Glomerular visceral epithelial cell (primary cell): ENCODE results near the gene KRT7.

ENCODE experiments used
- DNase-seq: peaks from one replicate; pipeline ENCODE4 v3.0.0-alpha.2; 2016; ENCODE audit errors: extremely low spot score

The KRT7 gene

DNA sequence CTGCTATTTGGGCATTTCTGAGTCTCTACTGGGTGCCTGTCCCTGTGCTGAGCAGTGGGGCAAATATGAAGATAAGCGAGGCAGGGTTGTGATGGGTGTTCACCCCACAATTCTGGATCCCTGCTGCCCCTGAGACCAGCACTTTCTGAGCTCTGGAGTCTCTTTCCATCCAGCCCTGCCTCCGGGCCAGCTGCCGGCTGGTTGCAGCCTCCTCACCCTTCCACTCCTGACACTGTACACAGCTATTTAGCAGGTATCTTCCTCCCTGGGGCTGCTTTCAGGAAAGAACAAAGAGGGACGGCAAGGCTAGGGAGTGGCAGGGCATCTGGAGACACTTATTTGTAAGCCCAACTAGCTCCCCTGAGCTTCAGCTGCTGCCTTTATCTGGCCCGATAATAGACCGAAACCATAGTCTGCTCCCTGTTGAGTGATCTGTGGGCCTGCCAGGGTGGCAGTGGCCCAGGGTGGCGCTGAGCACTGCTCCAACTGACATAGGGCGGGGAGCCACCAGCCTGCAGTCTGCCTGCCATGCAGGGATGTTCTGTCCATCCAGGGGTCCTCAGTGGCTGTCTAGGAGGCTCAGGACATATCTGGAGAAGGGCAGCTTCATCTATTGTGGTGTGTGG is 33.6 kb upstream of the KRT7 start:
- no peak for DNase-seq

DNA sequence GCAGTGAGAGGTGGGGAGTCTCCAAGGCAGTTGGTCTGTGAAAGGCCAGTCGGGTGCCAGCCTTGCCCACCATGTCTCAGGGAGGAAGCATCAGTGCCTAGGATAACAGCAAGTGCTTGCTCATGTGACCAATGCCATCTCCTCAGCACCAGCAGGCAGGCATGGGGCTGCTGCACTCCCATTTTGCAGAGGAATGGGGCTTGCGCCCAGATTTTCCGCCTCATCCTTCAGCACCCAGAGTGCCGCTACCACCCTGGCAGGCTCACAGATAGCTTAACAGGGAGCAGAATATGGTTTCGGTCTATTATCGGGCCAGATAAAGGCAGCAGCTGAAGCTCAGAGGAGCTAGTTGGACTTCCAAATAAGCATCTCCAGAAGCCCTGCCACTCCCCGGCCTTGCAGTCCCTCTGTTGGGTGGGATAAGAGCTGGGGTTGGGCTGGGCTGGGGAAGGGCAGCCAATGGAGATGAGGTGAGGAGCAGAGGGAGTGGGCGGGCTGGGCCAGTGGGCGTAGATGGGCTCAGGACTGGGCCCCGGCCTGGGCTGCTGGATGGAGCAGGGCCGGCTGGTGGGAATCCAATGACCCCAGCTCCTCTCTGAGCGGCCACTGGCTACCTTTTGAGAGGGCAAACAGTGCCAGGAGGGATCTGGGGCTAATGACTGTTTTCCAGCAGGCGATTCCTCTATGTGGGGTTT is 32.8 kb upstream of the KRT7 start:
- no peak for DNase-seq

DNA sequence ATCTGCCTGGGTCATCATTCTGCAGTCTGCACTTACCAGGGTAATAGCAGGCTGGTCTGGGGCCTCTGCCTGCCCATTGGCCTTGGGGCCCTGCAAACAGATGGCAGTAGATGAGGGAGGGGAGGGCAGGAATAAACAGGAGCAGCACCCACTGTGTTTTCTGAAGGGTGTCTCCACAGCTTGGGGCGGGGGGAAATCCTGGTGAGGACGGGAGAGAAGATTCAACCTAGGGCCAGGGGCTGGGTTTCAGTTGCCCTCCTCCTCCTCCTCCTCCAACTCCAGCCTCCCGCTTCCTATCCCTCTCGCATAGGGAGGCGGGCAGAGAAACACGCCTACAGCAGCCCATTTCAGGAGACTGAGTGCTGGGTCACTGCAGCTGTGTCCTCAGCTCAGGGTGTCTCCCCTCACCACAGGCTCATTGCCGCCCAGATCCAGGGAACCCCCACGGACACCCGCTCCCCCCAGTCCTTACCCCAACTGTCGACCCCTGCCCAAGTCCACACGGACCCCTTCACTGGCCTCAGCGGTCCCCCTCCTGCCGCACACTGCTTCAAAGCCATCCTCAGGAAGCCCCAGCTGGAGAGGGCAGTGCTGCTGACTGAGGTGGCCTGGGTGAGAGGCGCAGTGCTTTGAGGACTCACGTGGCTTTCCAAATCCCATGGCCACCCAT is 32.1 kb upstream of the KRT7 start:
- DNase-seq: no peak

DNA sequence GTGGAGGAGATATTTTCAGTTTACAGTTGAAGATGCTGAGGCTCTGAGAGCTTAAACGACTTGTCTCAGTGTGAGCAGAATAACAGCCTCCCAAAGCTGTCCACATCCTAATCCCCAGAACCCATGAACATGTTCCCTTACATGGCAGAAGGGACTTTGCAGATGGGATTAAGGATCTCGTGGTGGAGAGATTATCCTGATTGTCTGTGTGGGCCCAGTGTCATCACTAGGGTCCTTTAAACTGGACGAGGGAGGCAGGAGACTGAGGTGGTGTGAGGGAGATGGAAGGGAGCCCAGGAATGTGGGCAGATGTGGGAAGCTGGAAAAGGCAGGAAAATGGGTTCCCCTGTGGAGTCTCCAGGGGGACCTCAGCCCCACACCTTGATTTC is 31.6 kb upstream of the KRT7 start:
- no peak for DNase-seq

DNA sequence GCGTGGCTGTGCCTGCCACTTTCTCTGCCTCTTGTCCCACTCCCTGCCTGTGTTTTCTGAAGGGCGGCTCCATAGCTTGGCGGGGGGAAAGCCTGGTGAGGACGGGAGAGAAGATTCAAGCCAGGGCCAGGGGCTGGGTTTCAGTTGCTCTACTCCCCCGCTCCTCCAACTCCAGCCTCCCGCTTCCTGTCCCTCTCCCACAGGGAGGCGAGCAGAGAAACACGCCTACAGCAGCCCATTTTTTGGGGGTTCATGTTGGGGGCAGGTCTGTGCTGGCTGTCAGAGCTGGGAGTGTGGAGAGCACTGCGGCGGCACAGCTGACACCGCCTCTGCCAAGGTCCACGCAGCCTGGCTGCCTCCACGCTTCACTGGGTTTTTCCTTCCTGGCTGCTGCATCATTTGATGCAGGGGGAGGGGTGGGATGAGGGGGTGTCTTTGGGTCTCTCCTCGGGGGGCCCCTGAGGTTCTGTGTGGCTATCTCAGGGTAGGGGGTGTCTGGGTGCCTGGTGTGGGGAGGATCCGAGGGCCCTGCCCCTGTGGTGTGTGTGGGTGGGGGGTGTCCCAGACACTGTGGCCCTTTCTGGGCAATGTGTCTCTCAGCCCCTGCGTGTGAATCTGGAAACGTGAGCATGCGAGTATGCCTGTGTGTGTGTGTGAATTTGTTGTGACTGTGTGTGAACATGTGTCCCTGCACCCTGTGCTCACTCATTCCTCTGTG is 30.5 kb upstream of the KRT7 start:
- peak; percentile 88 for DNase-seq

DNA sequence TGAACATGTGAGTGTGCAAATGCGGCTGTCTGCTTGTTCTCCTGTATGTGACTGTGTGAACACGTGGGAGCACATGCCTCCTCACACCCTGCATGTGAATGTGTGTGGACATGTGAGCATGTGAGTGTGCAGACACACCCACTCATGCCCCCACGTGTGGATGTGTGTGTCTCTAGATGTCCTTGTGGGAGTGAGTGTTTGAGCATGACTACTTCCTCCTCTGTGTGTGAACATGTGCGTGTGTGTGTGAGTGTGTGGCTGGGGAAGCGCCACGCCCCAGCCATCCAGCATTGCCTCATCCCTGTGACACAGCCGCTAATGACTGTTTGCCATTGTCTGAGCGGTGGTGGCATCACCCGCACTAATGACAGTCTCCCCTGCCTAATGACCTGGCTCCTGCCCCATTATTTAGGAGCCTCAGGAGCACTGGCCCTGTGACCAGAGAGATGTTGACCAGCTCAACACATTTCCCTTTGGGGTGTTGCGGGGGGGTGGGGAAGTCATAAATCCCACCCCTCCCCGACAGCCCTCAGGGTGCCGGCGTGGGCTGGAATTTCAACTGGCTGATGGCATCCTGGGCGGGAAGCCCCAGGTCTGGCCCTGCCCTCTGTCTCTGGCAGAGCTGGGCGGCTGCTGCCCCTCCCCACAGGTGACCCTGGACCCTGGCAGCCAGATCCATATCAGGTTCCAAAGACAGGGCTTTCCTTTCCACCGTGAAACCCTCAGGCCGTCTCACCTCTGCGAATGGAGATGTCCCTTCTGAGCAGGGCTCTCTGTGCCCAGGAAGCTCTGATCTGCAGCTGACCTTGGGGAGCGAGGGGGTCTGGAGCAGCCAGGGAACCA is 29.7 kb upstream of the KRT7 start:
- peak; percentile 86 for DNase-seq

DNA sequence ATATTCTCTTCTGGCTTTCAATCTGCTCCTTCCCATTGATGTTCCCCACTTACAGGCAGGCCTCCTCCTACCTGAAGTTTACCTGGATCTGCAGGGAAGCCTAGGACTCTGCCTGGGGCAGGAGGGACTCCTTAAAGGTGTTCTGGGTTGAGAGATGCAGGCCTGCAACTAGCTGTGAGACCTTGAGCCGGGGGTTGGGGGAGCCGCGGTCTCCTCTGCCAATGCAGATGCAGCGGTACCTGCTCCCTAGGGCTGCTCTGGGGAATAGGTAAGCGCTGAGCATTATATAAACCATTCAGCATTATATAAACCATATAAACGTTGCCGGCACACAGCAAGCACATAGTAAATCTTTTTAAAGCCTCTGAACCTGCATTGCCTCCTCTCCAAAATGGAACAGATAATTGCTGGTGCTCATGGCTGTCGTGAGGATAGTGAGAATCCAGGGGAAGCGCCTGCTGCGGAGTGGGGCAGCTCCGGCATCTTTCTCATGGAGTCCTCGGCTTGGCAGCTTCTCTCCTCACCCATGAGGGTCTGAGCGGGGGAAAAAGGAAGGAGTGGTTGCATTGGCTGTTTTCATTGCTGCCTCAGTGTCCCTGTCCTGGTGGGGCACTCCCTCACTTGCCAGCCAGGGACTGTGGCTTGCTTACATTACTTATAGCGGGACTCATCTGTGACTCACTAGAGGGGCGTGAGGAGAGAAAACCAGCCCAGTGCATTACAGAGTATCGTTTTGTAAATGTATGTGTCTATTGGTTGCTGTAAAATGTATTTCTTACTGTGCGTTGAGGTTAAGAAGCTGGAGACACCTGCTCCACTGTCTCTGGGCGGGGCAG is 28.7 kb upstream of the KRT7 start:
- DNase-seq: no peak

DNA sequence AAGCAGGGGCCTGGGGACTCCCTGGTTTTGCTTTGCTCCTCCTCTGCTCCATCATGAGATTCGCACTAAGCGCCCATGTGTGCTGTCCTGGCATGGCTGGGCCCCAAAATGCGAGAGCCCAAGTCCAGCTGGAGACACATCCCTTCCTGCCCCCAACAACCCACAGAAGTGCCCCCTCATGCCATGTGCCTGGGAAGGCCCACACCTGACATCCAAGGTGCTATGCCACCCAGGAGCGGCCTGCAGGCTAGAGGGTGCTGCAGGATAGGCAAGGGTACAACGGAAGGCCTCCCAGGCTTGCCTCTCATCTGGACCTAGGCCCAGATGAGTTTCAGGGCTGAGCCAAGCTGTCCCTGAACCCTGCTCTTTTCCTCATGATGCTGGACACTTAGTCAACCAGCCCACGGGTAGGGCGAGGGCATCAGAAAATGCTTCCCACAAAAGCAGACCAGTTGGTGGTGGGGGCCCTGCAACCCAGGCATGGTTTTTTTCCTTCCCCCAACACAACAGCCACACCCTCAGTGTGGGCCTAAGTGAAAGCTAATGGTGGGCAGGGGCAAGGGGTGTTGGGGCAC is 28.0 kb upstream of the KRT7 start:
- DNase-seq: no peak

DNA sequence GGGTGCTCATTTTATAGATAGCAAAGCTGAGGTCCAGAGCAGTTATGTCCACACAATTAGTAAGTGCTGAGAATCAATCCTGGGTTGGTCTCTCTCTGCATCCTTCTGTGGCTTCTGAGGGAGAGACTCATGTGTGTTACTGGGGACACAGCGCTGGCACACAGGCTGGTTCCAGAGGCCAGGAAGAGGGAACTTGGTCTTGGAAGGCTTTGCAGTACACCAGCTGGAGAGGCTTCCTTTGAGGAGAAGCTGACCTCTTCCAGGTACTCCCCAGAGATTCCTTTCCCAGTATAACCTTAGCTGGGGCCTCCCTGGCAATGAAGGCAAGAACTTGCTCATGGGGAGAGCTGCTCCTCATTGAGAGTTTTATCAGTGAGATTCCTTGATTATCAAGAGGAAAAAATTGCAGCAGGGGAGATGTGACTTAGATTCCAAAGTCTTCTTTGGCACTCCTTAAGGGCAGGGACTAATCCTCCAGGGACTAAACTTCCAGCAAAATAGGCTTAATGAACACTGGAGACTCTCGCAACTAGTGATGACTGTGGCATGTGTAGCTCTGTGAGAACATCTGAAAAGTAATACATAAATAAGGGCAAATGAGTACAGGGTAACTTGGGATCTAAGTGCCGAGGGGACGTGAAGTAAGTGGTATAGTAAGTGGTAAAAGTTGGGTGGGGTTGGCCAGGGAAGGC is 27.3 kb upstream of the KRT7 start:
- no peak for DNase-seq

DNA sequence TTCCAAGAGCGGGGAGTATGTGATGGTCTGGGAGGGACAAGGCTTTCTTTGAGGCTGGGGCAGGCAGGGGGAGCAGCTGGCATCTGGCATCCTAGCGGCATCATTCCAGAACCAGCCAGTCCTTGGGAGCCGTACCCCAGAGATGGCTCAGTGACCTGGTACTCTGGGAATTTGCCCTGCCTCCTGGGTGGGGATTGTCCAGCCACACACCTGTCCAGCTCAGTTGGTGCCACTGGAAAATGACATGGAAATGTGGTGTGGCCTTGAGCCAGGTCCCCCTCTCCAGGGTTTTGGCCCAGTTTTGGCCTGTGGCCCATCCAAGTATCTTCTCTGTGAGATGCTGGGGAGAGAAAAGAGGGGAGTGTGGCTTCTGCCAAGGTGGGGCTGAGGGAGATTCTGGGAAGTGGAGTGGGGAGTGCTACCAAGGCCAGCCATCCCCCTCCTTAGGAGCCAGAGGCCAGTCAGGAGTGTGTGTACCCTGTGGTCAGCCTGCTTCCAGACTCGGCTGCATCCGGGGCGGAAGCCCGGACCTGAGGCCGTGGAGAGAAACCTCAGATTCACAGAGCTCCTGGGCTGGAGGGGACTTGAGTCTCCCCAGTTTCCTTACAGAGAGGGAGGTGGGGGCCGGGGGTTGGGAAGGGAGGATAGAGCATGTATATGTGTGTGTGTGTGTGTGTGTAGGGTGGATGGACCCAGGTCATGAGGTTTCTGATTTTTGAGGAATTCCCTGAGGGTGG is 26.6 kb upstream of the KRT7 start:
- DNase-seq: peak; percentile 33

DNA sequence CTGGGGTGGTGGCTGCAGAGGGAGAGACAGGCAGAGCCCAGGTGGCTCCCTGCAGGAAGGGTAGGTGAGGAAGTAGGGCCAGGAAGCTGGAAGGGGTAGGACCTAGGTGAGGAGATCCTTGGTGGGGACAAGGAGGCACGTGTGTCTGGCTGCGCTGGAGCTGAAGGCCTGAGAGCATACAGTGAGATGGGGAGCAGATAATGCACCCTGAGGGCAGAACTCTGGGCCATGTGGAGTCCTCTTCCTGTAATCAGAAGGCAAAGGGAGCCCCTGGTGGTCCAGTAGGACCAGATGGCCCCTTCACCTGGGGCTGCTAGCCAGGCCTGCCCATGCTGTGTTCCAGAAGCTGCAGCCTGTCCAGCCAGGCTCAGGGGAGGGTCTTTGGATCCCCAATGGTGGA is 25.9 kb upstream of the KRT7 start:
- no peak for DNase-seq

DNA sequence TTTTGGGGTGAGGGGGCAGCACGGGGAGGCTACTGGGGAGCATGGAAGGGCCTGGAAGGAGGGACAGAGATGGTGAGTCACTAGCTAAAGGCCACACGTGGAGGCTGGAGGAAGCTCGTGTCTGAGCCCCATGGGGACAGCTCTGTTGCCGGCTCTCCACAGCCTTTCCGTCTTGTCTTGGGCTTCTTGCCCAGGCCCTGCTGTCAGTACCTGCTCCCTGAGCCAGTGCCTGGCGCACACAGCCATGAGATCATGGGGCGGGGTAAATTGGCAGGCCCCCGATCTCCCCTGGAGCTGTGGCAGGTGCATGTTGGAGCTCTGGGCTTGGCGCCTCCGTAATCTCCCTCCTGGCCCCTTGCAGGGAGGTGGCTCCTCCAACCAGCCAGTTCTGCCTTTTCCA is 25.1 kb upstream of the KRT7 start:
- DNase-seq: peak; percentile 72

DNA sequence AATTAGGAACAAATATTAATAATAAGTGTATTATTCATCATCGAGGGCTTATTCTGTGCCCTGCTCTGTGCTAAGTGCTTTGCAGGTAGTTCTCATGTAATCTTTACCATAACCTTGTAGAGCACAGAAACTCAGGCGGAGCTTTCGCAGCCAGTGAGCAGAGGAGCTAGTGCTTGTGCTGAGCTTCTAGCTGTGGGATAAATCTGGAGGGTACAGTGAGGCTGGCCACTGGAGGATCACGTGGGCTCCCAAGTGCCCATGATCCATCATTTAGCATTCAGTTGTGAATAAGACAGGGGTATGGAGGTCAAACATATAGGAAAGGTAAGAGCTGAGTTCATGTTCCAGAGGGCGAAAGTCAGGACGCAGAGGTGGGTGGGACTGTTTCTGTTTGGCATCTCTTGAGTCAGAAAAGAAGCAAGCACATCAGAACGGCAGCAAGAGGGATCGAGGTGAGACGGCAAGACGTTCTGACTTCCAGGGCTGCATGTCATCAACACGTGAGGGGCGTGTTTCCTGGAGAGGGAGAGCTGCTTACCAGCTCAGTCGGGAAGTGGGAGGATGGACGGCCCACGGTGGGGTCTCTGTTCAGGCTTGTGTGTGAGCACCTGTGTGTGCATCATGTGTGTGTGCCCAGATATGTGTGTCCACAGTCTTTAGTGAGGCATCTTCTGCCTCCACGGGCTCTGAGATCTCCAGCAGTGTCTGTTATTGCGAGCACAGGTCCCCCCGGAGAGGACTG is 24.4 kb upstream of the KRT7 start:
- DNase-seq: no peak

DNA sequence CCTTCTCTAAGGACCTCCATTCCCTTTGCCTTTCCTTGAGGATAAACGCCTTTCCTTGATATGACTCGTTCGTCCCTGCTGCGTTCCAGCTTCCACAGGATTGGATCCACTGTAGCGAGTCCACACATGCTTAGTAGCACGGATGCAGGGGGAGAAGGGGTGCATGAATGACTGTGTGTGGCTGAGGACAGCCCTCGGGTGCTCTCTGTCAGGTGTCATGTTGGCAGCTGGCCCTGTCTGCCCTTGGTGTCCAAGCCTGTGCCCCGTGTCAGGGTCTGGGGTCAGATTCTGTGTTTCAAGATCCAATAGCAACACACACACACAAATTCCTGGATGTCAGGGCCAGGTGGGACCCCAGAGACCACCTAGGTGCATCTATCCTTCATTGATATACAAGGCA is 23.7 kb upstream of the KRT7 start:
- DNase-seq: no peak

DNA sequence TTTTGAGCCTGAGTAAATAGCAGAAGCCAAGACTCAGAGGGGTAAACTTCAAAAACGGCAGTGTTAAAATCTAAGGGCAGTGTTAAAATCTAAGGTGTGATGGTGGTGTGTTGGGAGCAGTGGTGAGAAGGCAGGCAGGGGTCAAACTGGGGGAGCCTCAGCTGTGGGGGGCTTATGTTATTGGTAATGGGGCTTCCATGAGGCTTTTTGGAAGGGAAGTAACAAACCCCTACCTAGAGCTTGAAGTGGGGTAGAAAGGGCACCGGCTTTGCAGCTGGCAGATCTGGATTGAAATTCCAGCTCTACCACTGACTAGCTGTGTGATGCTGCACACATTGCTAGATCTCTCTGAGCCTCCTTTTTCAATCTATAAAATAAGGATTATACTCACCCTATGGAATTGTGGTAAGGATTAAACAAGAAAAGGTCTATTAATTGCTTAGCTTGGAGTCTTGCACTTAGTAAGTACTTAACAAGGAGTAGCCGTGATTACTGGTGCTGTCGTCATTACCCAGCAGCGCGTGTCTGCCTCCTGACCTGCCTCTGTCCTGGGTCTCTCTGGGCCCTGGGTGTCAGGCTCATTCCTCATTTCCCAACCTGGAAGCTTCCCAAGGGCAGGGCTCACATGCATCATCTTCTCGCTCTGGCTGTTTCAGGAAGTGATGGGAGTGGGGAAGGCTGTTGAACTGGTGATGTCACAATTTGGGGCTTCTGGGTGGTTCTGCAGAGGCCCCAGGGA is 22.7 kb upstream of the KRT7 start:
- DNase-seq: peak; percentile 64

DNA sequence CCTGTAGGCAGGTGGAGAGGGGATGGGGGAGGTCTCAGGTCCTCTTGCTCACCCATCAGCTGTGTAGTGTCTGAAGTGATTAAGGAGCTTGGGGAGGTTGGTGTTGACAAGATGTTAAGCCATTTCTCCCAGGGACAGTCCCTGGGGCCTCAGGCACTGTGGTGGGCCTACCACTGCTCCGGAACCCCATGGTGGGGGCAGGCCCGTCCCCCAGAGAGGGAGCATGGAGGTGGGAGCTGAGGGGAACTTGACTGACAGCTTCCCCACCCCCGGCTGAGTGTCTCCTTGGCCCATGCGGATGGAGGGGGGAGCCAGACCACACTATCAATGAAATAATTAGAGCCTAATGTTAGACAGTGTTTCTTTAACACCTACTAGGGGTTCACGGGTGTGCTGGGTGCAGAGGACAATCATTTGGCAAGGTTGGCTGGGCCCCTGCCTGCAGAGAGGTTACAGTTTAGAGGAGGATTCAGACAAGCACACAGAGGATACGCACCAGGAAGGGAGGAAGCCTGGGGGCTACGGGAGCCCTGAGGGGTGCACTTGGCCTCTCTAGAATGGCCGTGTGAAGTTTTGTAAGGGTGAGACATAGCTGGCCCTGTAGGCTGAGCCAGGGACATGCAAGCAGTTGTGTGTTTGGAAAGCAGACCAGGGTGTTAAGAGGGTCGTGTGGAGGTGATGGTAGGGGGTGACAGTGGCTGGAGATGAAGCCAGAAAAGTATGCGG is 22.0 kb upstream of the KRT7 start:
- DNase-seq: no peak
